Stimulated activated CD8-positive, alpha-beta memory T cell treated with anti-CD3 and anti-CD28 coated beads, Interleukin-15, amount 100 ng/mL, for 48 hours (primary cell): ENCODE data around the gene ATP6V1G3.
"Not testable (repeated sequence)": the region's sequence is repeated elsewhere in the genome, so short reads cannot be mapped to it uniquely, and the experiment has no call there.

Source experiments
- DNase-seq, 2 donors: peaks; one replicate each; pipeline ENCODE4 v3.0.0-alpha.2; 2020; ENCODE audit warnings: low read depth in 2 of 2

ATP6V1G3 gene

GRCh38 chr1:198542632-198543031, 2.2 kb upstream of the ATP6V1G3 start:
- DNase-seq, result no peak

GRCh38 chr1:198541737-198542136, 1.3 kb upstream of the ATP6V1G3 start:
- no peak for DNase-seq

GRCh38 chr1:198538579-198539364, 1.7 kb downstream of the ATP6V1G3 start:
- DNase-seq, result no peak

- DNase-seq, result no peak
Observed at GRCh38 chr1:198535631-198536030, 4.8 kb downstream of the ATP6V1G3 start.

GRCh38 chr1:198534548-198535418, 5.7 kb downstream of the ATP6V1G3 start:
- no peak for DNase-seq

- no peak for DNase-seq
Observed at GRCh38 chr1:198531891-198532290, 8.6 kb downstream of the ATP6V1G3 start.

GRCh38 chr1:198530953-198531352, 9.5 kb downstream of the ATP6V1G3 start:
- no peak for DNase-seq

- DNase-seq, result no peak
Observed at GRCh38 chr1:198529414-198529813, 11.1 kb downstream of the ATP6V1G3 start.

GRCh38 chr1:198528364-198528763, 12.1 kb downstream of the ATP6V1G3 start:
- DNase-seq, result no peak

GRCh38 chr1:198524556-198524955, 15.9 kb downstream of the ATP6V1G3 start:
- DNase-seq, result no peak

- DNase-seq, result not testable (repeated sequence)
Observed at GRCh38 chr1:198524127-198524526, 16.4 kb downstream of the ATP6V1G3 start.

- no peak for DNase-seq
Observed at GRCh38 chr1:198523182-198523950, 17.1 kb downstream of the ATP6V1G3 start.

- DNase-seq, result no peak
Observed at GRCh38 chr1:198520524-198521254, 19.8 kb downstream of the ATP6V1G3 start.

GRCh38 chr1:198519639-198520501, 20.6 kb downstream of the ATP6V1G3 start:
- no peak for DNase-seq

- no peak for DNase-seq
Observed at GRCh38 chr1:198517623-198518199, 22.8 kb downstream of the ATP6V1G3 start.

GRCh38 chr1:198500096-198500495, 40.4 kb downstream of the ATP6V1G3 start:
- no peak for DNase-seq

- DNase-seq, result no peak
Observed at GRCh38 chr1:198499588-198499987, 40.9 kb downstream of the ATP6V1G3 start.

GRCh38 chr1:198498881-198499280, 41.6 kb downstream of the ATP6V1G3 start:
- no peak for DNase-seq

- no peak for DNase-seq
Observed at GRCh38 chr1:198498103-198498385, 42.4 kb downstream of the ATP6V1G3 start.
